Breast epithelium (tissue), 4 donors: ENCODE results near the gene SYAP1. TPM values are rescaled to one million over a fixed set of nuclear protein-coding genes. Genes with fewer than 3 reads are reported as not detected.

Source experiments
- DNase-seq, 2 donors: peaks; one replicate each; pipeline ENCODE4 v3.0.0-alpha.2; 2019; ENCODE audit warnings: low spot score in 2 of 2
- H3K27ac ChIP-seq, 2 donors: fragments of 200-600 bp; sonication (generic) in 1 of 2; one replicate each; pipeline ENCODE4 v1.5.1; 2016 to 2019; ENCODE audit warnings: mild to moderate bottlenecking in 1 of 2
- H3K27me3 ChIP-seq, 2 donors: fragments of 200-600 bp; sonication (generic) in 1 of 2; one replicate each; pipeline versions ENCODE4 v1.5.1 to v1.6.0; 2017 to 2019; ENCODE audit warnings: control low read depth in 1 of 2, mild to moderate bottlenecking in 1 of 2
- H3K36me3 ChIP-seq: fragments of 200-600 bp; one replicate; pipeline ENCODE4 v1.5.1; 2019
- H3K4me1 ChIP-seq, 2 donors: fragments of 200-600 bp; sonication (generic); one replicate each; pipeline ENCODE4 v1.5.1; 2016 to 2019; ENCODE audit warnings: control low read depth in 1 of 2
- H3K4me3 ChIP-seq, 3 donors: fragments of 200-600 bp; sonication (generic); 1 replicate in 2 of 3; 2 replicates in 1 of 3; pipeline ENCODE4 v1.5.1; 2016 to 2019; ENCODE audit warnings: mild to moderate bottlenecking in 3 of 3, moderate library complexity in 2 of 3
- H3K9me3 ChIP-seq, 2 donors: fragments of 200-600 bp; sonication (generic) in 1 of 2; one replicate each; pipeline ENCODE4 v1.5.1; 2016 to 2019; ENCODE audit warnings: control low read depth in 1 of 2
- CTCF ChIP-seq, 3 donors: fragments of 450-650 bp; IDR thresholded peaks; one replicate each; pipeline ENCODE4 v1.5.1; 2016 to 2017; ENCODE audit warnings: antibody characterized with exemption in 3 of 3, mild to moderate bottlenecking in 3 of 3, moderate library complexity in 3 of 3
- POLR2A ChIP-seq: fragments of 450-650 bp; IDR thresholded peaks from one replicate; pipeline ENCODE4 v1.6.1; 2016; ENCODE audit warnings: antibody characterized with exemption, mild to moderate bottlenecking, moderate library complexity
- POLR2AphosphoS5 ChIP-seq, 3 donors: sonication (generic); formaldehyde crosslinking; IDR thresholded peaks; one replicate each; pipeline ENCODE4 v1.6.1; 2017; ENCODE audit warnings: antibody characterized with exemption in 3 of 3
- intact Hi-C: fragments of 100-400 bp; cut with DNase I; formaldehyde crosslinking; loops from one replicate; pipeline ENCODE4 v1.15.1; 2023; ENCODE audit warnings: low total_unique reads
- total RNA-seq, 3 donors: library from RNA; depleted of rRNA; stranded (reverse); fragments of >200 nt; gene quantifications; one replicate each; pipeline ENCODE4 v1.1.0, GENCODE V29; 2016

SYAP1 gene
- total RNA-seq, 3 donors from 2014 or later: 17.4 to 30.4 (median 26.2) TPM

- Histone ChIP-seq H3K4me1 (no peaks in the 10 kb centered on the region), H3K27me3 (no peaks in the 10 kb centered on the region), H3K36me3 (peaks cover 9% of the 10 kb centered on the region), H3K4me3 (no peak overlapping the region), H3K27ac (no peak overlapping the region), H3K9me3 (no peaks in the 10 kb centered on the region)
- no peak for DNase-seq
- intact Hi-C loops: loop anchor here (2.0 kb wide), 1 partner anchor 75 kb away; no protein-coding TSS in a partner anchor
- no peak for TF ChIP-seq POLR2AphosphoS5 (IDR thresholded peaks at IDR 0.05)
- TF ChIP-seq CTCF (IDR thresholded peaks at IDR 0.05): no peak
- no peak for TF ChIP-seq POLR2A
Observed at GRCh38 chrX:16743604-16744325, 24.4 kb downstream of the SYAP1 start.

- no peak for TF ChIP-seq POLR2A
- no peak for TF ChIP-seq CTCF (IDR thresholded peaks at IDR 0.05)
- TF ChIP-seq POLR2AphosphoS5 (IDR thresholded peaks at IDR 0.05): no peak
- intact Hi-C loops: loop anchor here (2.0 kb wide), 1 partner anchor 74 kb away; no protein-coding TSS in a partner anchor
- H3K27me3 ChIP-seq: no peaks in the 10 kb centered on the region
- no peaks in the 10 kb centered on the region for H3K4me1 ChIP-seq
- peaks cover 9% of the 10 kb centered on the region for H3K36me3 ChIP-seq
- no peaks in the 10 kb centered on the region for H3K9me3 ChIP-seq
- DNase-seq: no peak
- no peak overlapping the region for H3K27ac ChIP-seq
- no peak overlapping the region for H3K4me3 ChIP-seq
Observed at GRCh38 chrX:16745102-16745501, 25.7 kb downstream of the SYAP1 start.

- no peak overlapping the region for H3K4me3 ChIP-seq
- TF ChIP-seq POLR2A: no peak
- no peak for TF ChIP-seq CTCF (IDR thresholded peaks at IDR 0.05)
- no peak for TF ChIP-seq POLR2AphosphoS5 (IDR thresholded peaks at IDR 0.05)
- peaks cover 9% of the 10 kb centered on the region for H3K36me3 ChIP-seq
- intact Hi-C loops: loop anchor here (2.0 kb wide), 1 partner anchor 73 kb away; no protein-coding TSS in a partner anchor
- no peaks in the 10 kb centered on the region for H3K9me3 ChIP-seq
- no peak for DNase-seq
- H3K27ac ChIP-seq: no peak overlapping the region
- H3K27me3 ChIP-seq: no peaks in the 10 kb centered on the region
- no peaks in the 10 kb centered on the region for H3K4me1 ChIP-seq
Observed at GRCh38 chrX:16745659-16746058, 26.2 kb downstream of the SYAP1 start.

GRCh38 chrX:16748425-16748824 is 29.0 kb downstream of the SYAP1 start:
- DNase-seq: no peak
- no peak overlapping the region for H3K4me3 ChIP-seq
- peaks cover 9% of the 10 kb centered on the region for H3K36me3 ChIP-seq
- H3K4me1 ChIP-seq: no peaks in the 10 kb centered on the region
- no peak for TF ChIP-seq POLR2AphosphoS5 (IDR thresholded peaks at IDR 0.05)
- TF ChIP-seq POLR2A: no peak
- TF ChIP-seq CTCF (IDR thresholded peaks at IDR 0.05): no peak
- no peak overlapping the region for H3K27ac ChIP-seq
- intact Hi-C loops: no loop called here
- no peaks in the 10 kb centered on the region for H3K27me3 ChIP-seq
- H3K9me3 ChIP-seq: no peaks in the 10 kb centered on the region

- H3K27me3 ChIP-seq: no peaks in the 10 kb centered on the region
- H3K27ac ChIP-seq: no peak overlapping the region
- intact Hi-C loops: no loop called here
- H3K36me3 ChIP-seq: peaks cover 4% of the 10 kb centered on the region
- DNase-seq: no peak
- TF ChIP-seq POLR2A (no peak), CTCF (IDR thresholded peaks at IDR 0.05) (no peak), POLR2AphosphoS5 (IDR thresholded peaks at IDR 0.05) (no peak)
- H3K9me3 ChIP-seq: no peaks in the 10 kb centered on the region
- H3K4me3 ChIP-seq: no peak overlapping the region
- H3K4me1 ChIP-seq: no peaks in the 10 kb centered on the region
Observed at GRCh38 chrX:16750136-16750535, 30.7 kb downstream of the SYAP1 start.
